GM18508 (cell line): ENCODE results near the gene SLC18A2.
"Not testable (repeated sequence)": the region's sequence is repeated elsewhere in the genome, so short reads cannot be mapped to it uniquely, and the experiment has no call there.

Experiments
- ATAC-seq: cut with Tn5 transposase; IDR thresholded peaks from one replicate; pipeline ENCODE4 v1.9.1; 2021; ENCODE audit warnings: moderate number of reproducible peaks; ENCODE audit not compliant: insufficient read depth, unreplicated experiment

SLC18A2 gene

DNA sequence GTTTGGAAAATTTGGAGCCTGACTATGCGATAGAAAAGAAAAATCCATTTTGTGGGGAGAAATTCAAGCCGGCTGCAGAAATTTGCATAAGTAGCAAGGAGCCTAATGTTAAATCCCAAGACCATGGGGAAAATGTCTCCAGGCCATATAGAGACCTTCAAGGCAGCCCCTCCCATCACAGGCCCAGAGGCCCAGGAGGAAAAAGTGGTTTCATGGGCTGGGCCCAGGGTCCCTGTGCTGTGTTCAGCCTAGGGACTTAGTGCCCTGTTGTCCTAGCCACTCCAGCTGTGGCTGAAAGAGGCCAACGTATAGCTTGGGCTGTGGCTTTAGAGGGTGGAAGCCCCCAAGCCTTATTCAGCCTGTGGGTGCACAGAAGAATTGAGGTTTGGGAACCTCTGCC is 62.5 kb downstream of the SLC18A2 start:
- not testable (repeated sequence) for ATAC-seq

DNA sequence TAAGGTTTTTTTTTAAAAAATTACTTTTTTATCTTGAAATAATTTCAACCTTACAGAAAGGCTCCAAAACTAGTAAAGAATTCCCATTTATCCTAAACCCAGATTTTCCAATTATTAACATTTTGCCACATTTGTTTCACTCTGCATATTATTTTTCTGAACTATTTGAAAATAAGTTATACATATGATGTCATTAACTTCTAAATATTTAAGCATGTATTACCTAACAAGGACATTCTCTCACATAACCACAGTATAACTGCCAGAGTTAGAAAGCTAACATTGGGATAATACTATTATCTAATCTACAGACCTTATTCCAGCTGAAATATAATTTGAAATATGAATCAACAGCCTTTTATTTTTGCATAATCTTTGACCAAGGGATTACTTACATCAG is 65.8 kb downstream of the SLC18A2 start:
- ATAC-seq: no peak

DNA sequence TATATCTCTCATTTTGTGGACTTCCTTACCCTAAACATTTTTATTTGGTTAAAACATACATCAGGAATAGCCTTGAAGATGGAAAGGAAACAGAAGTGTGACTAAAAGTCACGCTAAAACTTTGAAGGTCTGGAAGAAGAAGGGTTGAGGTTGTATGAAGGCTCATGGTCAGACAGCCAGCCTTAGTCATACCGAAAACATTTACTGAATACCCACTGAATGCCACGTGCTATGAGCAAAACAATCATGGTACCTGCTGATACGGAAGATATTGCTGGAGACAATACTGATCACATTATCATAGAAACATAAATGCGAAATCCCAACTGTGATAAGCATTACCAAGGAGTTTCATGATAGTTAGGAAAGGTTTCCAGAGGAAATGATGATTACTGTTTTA is 70.3 kb downstream of the SLC18A2 start:
- ATAC-seq: no peak

DNA sequence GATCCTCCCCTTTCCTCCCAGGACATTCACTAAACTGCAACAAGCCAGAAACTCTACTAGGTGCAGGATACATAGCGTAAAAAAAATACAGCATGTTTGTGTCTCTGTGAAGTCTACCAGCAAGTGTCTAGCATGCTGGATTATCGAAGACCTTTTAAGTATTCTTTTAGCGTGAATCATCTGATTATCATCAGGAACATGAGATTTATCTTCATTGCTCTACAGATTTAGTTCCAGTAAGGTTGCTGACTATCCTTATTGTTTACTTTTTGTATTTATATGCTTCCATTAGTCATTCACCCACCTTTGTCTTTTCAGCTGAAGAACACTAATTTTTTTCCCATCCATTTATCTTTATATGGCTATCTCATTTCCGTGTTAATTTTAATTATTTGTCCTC is 71.5 kb downstream of the SLC18A2 start:
- no peak for ATAC-seq

DNA sequence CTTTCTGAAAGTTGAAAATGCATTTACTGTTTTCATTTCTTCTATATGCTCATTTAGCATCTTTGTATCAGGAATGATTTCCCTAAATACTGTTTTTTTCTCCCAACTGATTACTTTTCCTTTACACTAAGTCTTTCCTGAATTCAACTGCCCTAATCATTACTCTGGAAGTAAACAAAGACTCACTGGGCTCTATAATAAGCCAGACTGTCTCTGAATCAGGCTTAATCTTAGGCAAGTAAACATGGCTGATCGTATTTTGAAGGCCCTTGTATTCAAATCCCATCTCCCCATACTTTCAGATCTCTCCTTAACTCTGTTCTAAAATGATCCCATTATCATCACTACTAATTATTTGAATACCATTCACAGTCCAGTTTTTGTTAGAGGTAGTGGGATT is 72.7 kb downstream of the SLC18A2 start:
- no peak for ATAC-seq

DNA sequence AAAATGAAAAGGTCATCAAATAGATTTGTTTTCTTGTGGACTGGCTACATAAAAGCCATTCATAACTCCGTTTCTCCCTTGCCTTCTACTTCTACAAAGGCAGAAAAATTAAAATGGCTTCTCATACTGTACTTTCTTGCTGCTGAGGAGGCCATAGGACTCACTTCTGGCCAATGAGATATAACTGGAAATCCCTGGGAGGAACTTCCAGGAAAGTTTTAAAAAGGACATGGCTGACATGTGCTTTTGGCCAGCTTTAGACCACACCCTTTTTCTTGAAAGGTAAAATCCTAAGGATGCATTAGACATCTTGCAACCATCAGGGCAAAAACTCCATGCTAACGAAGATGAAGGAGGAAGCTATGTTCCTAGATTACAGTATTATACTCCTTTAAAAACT is 75.8 kb downstream of the SLC18A2 start:
- no peak for ATAC-seq

DNA sequence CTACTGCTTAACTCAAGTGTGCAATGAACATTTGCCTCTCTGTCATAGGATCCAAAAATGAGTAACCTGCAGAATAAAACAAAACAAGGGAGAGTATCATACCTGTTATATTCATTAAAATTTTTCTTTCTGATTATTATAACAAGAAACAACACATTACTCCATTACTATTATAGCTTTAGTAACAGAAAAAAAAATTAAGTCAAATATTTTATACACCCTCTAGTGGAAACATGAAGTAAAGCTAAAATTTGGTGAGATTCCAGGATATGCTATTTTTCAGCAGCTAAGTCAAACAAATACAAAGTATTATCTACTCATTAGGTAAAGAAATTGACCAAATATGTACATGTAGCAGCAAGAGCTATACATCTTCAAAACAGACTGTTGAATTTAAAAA is 78.0 kb downstream of the SLC18A2 start:
- no peak for ATAC-seq

DNA sequence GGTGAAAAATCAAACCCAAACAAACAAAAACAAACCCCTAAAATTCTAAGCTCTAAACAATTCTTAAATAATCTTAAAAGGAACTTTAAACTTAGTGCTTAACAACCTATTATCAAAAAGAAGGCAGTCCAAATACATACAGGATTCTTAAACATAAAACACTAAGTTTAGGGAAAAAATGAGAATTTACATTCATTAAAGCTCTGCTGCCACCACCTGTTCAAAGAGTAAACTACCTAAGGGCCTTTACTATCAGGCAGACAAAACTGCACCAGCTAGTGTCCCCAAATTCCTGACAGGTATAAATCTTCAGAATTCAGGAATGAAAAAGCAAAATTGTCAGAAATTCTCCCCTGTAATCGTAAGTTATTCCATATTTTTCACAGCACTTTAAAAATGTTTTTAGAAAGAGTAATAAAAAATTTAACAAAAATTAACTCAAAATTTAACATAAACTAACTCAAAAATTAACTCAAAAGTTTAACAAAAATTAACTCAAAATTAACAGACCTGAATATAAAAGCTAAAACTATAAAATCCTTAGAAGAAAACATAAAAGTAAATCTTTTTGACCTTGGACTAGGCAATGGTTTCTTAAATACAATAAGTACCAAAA is 79.2 kb downstream of the SLC18A2 start:
- ATAC-seq: no peak

DNA sequence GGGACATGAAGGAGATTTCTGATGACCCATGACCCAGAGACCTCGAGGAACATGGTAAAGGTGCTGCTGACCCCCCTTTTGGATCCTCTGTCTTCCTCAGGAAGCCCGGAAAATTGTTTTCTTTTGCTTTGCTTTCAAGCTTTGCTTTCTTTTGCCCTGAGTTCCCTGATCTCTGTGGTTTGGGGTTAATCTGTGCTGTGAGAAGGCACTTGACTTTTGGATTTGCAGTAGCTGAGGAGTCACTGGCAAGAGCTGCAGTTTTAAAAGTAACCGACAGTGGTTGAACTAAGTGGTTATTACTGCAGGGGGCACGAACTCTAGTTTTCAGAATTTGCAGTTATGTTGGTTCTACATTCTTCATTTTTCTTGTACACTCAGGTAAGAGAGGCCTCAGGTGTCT is 81.3 kb downstream of the SLC18A2 start:
- ATAC-seq: no peak

DNA sequence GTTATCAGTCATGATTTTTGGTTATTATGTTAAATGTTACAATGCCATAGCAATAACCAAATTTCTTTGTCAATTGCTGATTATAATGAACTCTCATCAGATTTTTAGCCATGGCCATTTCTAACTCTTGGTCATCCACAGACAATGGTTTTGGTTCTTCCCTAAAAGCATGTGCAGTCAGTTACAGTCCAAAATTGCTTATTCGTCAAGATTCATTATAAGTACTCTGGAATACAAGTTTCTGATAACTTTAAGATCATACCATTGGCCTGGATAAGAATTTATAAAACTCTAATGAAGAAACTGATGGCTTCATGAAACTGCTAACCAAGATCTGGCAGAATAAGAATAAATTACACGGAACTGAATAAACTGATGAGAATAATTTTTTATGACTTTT is 83.5 kb downstream of the SLC18A2 start:
- ATAC-seq: no peak

DNA sequence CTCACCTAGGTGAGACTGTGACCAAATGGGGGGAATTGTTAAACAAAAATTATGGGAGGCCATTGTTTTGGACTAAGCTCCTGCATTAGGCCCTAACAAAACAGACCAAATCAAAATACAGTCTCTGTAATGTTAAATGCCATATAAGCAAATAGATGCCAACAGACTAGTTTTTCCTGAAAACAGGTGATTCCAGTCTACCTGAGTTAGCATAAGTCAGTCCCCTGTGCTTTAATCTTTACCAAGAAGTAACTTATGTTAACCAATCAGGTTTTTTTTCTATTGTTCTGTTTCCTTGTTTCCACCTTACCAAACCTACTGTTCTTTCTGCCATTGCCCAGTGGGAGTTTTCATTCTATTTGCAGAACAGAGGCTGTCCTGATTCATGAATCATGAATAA is 86.3 kb downstream of the SLC18A2 start:
- no peak for ATAC-seq
